Erythroblast (primary cell): ENCODE data around the gene RTCB.

Experiments
- GATA1 ChIP-seq: IDR thresholded peaks from 2 replicates; pipeline ENCODE4 v1.6.1; 2011; ENCODE audit warnings: low read depth, mild to moderate bottlenecking, control low read depth, low read length, moderate library complexity
- POLR2A ChIP-seq: IDR thresholded peaks from 2 replicates; pipeline ENCODE4 v1.6.1; 2011; ENCODE audit warnings: mild to moderate bottlenecking, low read length

GRCh38 chr22:32342977-32343376 lies 69.1 kb downstream of the RTCB start:
- TF ChIP-seq POLR2A (no peak), GATA1 (no peak)
